PC-9 (cell line): Measurements from ENCODE around the gene MYADM. TPM values are rescaled to one million over a fixed set of nuclear protein-coding genes. Genes with fewer than 3 reads are reported as not detected.

Experiments used
- BruUV-seq: library from RNA; stranded (reverse); fragments of 400-500 nt; replicated peaks from 2 replicates; lab custom pipeline; 2021; lab: Mats Ljungman, UMichigan
- CTCF ChIA-PET: fragments of 300-600 bp; sonication (Branson Sonifier 250); formaldehyde crosslinking; loops from one replicate; lab custom pipeline; 2022; ENCODE audit warnings: antibody characterized with exemption; lab: Charles Lee
- POLR2A ChIA-PET: fragments of 300-600 bp; sonication (Branson Sonifier 250); formaldehyde crosslinking; loops from one replicate; lab custom pipeline; 2022; ENCODE audit warnings: antibody characterized with exemption; ENCODE audit not compliant: unreplicated experiment; lab: Charles Lee
- DNase-seq, 2 experiments: peaks; one replicate each; pipeline versions ENCODE4 v3.0.0 to v3.0.0-alpha.2; 2015 to 2022; ENCODE audit warnings: mixed read lengths in 1 of 2
- H2AFZ ChIP-seq: fragments of 200-600 bp; sonication (generic); 2 replicates; pipeline ENCODE4 v1.8.1; 2017; ENCODE audit warnings: antibody characterized with exemption
- H3F3A ChIP-seq: fragments of 200-600 bp; sonication (generic); 2 replicates; pipeline ENCODE4 v1.8.1; 2017; ENCODE audit warnings: antibody characterized with exemption, mild to moderate bottlenecking, low read depth; ENCODE audit not compliant: insufficient read depth
- H3K27ac ChIP-seq: fragments of 200-600 bp; sonication (generic); 2 replicates; pipeline ENCODE4 v1.6.1; 2016; ENCODE audit warnings: mixed run types
- H3K27me3 ChIP-seq: fragments of 200-600 bp; sonication (generic); 2 replicates; pipeline ENCODE4 v1.6.1; 2016; ENCODE audit warnings: low read depth, mixed run types; ENCODE audit not compliant: insufficient read depth
- H3K36me3 ChIP-seq: fragments of 200-600 bp; sonication (generic); 2 replicates; pipeline ENCODE4 v1.6.1; 2016; ENCODE audit warnings: low read depth, mixed run types
- H3K4me1 ChIP-seq: fragments of 200-600 bp; sonication (generic); replicated peaks from 2 replicates; pipeline ENCODE4 v1.6.1; 2016; ENCODE audit warnings: mixed run types; ENCODE audit not compliant: insufficient read depth
- H3K4me2 ChIP-seq: fragments of 200-600 bp; sonication (generic); 2 replicates; pipeline ENCODE4 v1.6.1; 2017; ENCODE audit warnings: mixed run types
- H3K4me3 ChIP-seq: fragments of 200-600 bp; sonication (generic); 2 replicates; pipeline ENCODE4 v1.6.1; 2016; ENCODE audit warnings: mixed run types
- H3K79me2 ChIP-seq: fragments of 200-600 bp; sonication (generic); 2 replicates; pipeline ENCODE4 v1.6.1; 2017; ENCODE audit warnings: low read depth, mixed run types
- H3K9me2 ChIP-seq: fragments of 200-600 bp; sonication (generic); 2 replicates; pipeline ENCODE4 v1.8.1; 2017; ENCODE audit warnings: mild to moderate bottlenecking; ENCODE audit not compliant: insufficient read depth
- H3K9me3 ChIP-seq: fragments of 200-600 bp; sonication (generic); 2 replicates; pipeline ENCODE4 v1.8.1; 2016; ENCODE audit warnings: low read depth; ENCODE audit not compliant: insufficient read depth
- H4K20me1 ChIP-seq: fragments of 200-600 bp; sonication (generic); 2 replicates; pipeline ENCODE4 v1.8.1; 2017; ENCODE audit not compliant: insufficient read depth
- EZH2 ChIP-seq: fragments of 200-600 bp; sonication (generic); IDR thresholded peaks from 2 replicates; pipeline ENCODE4 v1.8.0; 2017; ENCODE audit warnings: antibody characterized with exemption, low read depth
- intact Hi-C: fragments of 100-400 bp; cut with micrococcal nuclease; formaldehyde crosslinking; loops from one replicate; pipeline ENCODE4 v1.10.0; 2022; ENCODE audit not compliant: unreplicated experiment
- total RNA-seq: library from RNA; stranded (reverse); gene quantifications from 2 replicates; pipeline ENCODE4 v1.2.3, GENCODE V29; 2021
- TF ChIP-seq, protein P1 (sequence below): fragments of 200-600 bp; sonication (generic); conservative IDR thresholded peaks from 2 replicates; pipeline ENCODE4 v1.6.1; 2017; ENCODE audit warnings: mixed run types, antibody characterized with exemption, mild to moderate bottlenecking, moderate library complexity

MYADM gene
- total RNA-seq, 1 experiment from 2014 or later = 230 TPM

DNA sequence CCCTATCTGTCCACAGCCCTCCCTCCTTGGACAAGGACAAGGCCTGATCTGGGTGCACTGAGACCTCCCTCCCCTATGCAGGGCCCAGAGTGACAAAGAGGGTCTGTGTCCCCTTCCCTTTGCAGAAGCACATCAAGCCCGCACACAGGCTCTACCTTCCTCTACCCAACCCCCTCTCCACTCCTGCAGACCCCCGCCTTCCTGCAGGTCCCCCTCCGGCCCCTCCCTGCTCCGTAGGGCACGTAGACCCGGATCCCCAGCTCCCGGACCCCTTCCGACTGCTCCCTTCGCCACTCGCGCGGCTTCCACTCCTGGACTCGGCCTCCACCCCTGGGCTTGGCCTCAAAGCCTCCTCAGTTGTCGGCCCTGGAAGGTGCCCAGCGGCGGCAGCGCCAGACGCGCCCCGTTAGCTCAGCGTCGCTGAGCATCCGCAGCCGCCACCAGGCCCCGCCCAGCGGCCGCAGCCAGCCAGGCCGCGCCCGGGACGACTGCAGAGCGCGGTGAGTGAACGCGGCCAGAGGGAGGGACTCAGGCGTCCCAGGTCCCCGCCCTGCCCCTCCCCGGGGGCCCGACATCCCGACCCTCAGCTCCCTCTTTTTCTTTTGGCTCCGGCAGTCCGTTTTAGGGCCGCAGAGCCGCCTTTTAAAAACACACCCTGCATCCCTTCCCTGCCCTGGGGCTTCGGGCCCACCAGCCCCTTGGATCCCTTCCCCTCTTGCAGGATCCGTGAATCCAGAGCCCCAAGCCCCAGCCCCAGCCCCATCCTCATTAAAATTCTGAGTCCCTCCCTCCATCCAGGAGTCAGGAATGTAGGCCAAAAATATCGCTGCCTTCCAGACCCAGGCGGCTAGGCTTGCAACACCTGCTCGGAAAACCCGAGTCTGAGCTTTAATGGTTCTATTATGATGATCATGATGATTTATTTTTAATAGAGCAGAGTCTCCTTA, 1.5 kb upstream of the MYADM start:
- ChIA-PET CTCF (interaction anchor here (0.6 to 1.2 kb wide), 3 partner anchors 25 to 158 kb away, joined by 3 to 4 read pairs (median 3); no protein-coding TSS in a partner anchor), POLR2A (interaction anchor here (0.6 to 3.5 kb wide), 10 partner anchors 22 to 1494 kb away, joined by 3 to 49 read pairs (median 6); partner anchors contain the start of genes CNOT3, NDUFA3 and ZNF347)
- intact Hi-C loops = loop anchor here (2.0 to 5.0 kb wide), 2 partner anchors 293 to 596 kb away; partner anchors contain the start of genes LENG1 and LENG9
- H2AFZ ChIP-seq = peak overlapping the region; percentile 63; the same call in 1 of the 2 replicates
- peak overlapping the region; percentile 86 for H3K4me2 ChIP-seq
- peak; percentile 74 to 94 for DNase-seq
- no peaks in the 10 kb centered on the region for H3K9me2 ChIP-seq
- H3K4me3 ChIP-seq = peak overlapping the region; percentile 89
- peaks cover 38% of the 10 kb centered on the region for H3K79me2 ChIP-seq
- no peaks in the 10 kb centered on the region for H4K20me1 ChIP-seq
- peak overlapping the region; percentile 99 for H3K27ac ChIP-seq
- no TSS peak for BruUV-seq
- H3F3A ChIP-seq = peaks cover 36% of the 10 kb centered on the region
- H3K27me3 ChIP-seq = no peaks in the 10 kb centered on the region
- peaks cover 28% of the 10 kb centered on the region for H3K4me1 ChIP-seq
- no peak for TF ChIP-seq EZH2
- TF ChIP-seq, protein P1, sequence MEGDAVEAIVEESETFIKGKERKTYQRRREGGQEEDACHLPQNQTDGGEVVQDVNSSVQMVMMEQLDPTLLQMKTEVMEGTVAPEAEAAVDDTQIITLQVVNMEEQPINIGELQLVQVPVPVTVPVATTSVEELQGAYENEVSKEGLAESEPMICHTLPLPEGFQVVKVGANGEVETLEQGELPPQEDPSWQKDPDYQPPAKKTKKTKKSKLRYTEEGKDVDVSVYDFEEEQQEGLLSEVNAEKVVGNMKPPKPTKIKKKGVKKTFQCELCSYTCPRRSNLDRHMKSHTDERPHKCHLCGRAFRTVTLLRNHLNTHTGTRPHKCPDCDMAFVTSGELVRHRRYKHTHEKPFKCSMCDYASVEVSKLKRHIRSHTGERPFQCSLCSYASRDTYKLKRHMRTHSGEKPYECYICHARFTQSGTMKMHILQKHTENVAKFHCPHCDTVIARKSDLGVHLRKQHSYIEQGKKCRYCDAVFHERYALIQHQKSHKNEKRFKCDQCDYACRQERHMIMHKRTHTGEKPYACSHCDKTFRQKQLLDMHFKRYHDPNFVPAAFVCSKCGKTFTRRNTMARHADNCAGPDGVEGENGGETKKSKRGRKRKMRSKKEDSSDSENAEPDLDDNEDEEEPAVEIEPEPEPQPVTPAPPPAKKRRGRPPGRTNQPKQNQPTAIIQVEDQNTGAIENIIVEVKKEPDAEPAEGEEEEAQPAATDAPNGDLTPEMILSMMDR = no peak
- no peaks in the 10 kb centered on the region for H3K9me3 ChIP-seq
- peaks cover 5% of the 10 kb centered on the region; the same call in 1 of the 2 replicates for H3K36me3 ChIP-seq

GRCh38 chr19:53866865-53867224, 838 bp upstream of the MYADM start:
- H3K9me2 ChIP-seq = no peaks in the 10 kb centered on the region
- peak overlapping the region; percentile 99 for H3K27ac ChIP-seq
- peaks cover 28% of the 10 kb centered on the region for H3K4me1 ChIP-seq
- peak in 1 of 2 experiments; percentile 53 for DNase-seq
- TF ChIP-seq, protein P1 = no peak
- TF ChIP-seq EZH2 = no peak
- H3K36me3 ChIP-seq = peaks cover 5% of the 10 kb centered on the region; the same call in 1 of the 2 replicates
- ChIA-PET POLR2A (interaction anchor here (0.5 to 3.5 kb wide), 8 partner anchors 10 to 323 kb away, joined by 3 to 49 read pairs (median 9); partner anchors contain the start of genes CNOT3, MBOAT7 and PRKCG), CTCF (interaction anchor here (0.6 to 1.5 kb wide), 5 partner anchors 25 to 270 kb away, joined by 3 to 11 read pairs (median 4); no protein-coding TSS in a partner anchor)
- peak overlapping the region; percentile 89 for H3K4me3 ChIP-seq
- H3K4me2 ChIP-seq = peak overlapping the region; percentile 86
- H2AFZ ChIP-seq = no peak overlapping the region
- peaks cover 42% of the 10 kb centered on the region for H3K79me2 ChIP-seq
- peaks cover 40% of the 10 kb centered on the region for H3F3A ChIP-seq
- intact Hi-C loops = loop anchor here (1.0 to 5.0 kb wide), 5 partner anchors 25 to 595 kb away; partner anchors contain the start of genes CNOT3, LENG1 and LENG9
- H4K20me1 ChIP-seq = no peaks in the 10 kb centered on the region
- H3K9me3 ChIP-seq = no peaks in the 10 kb centered on the region
- H3K27me3 ChIP-seq = no peaks in the 10 kb centered on the region
- BruUV-seq = no TSS peak
